ENCODE results near the gene FASN. TPM values are rescaled to one million over a fixed set of nuclear protein-coding genes. Genes with fewer than 3 reads are reported as not detected.
A peak's percentile ranks its signal among the peaks of the same experiment; 100 is the strongest.

The FASN gene
- polyA plus RNA-seq, 1 of the 3 experiments (the other 2 are of a cell fraction): 55.1 TPM

DNA sequence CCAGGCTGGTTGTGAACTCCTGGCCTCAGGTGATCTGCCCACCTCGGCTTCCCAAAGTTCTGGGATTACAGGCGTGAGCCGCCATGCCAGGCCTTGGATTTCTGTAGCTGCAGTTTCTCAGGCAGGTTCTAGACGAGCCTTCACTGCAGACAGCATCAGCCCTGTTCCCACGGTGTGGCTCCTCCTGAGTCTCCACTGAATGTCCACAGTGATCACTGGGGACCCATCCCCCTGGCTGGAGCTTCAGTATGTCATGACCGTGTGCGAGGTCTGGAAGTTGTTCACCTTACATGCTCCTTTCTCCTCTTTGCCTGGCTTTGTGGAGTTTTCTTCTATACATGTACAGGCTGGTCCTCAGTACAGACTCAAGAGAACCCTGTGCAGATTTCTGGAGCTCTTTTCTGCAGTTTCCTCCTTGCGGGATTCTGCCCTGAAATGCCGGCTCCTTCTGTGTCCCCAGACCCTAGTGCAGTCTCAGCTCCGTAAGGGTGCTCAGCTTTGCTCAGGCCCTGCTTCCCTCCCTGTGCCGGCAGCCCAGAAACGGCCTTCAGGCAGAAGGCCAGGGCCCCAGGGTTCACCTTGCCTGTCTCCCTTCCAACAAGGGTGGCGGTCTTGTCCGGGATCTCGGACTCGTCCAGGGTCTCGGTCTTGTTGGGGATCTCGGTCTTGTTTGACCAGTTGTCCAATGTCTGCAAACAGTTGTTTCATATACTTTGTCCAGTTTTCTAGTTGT is 14.3 kb upstream of the FASN start:
- ChIA-PET POLR2A (no interaction called here), CTCF (interaction anchor here (1.3 to 2.0 kb wide), 5 partner anchors 10 to 153 kb away, joined by 3 to 7 read pairs (median 4); partner anchors contain the start of gene DCXR)
- H3K79me2 ChIP-seq (ENCODE audit: insufficient read depth): no peaks in the 10 kb centered on the region
- H3K9me2 ChIP-seq: no peaks in the 10 kb centered on the region
- no peaks in the 10 kb centered on the region for H3K27me3 ChIP-seq (ENCODE audit: insufficient read depth)
- no peak overlapping the region for H2AFZ ChIP-seq (ENCODE audit: low read depth)
- H3K4me2 ChIP-seq: no peak overlapping the region
- DNase-seq: peak; percentile 27
- peaks cover 13 to 17% of the 10 kb centered on the region in 2 experiments for H3K36me3 ChIP-seq (replicated peaks in 1 of 2; ENCODE audit: control insufficient read depth in 1 of 2, insufficient read depth in 2 of 2, low read length in 1 of 2)
- no peak overlapping the region for H3K4me3 ChIP-seq (ENCODE audit: low read depth in 2 of 2, low read length in 1 of 2)
- TF ChIP-seq TAF1 (IDR thresholded peaks at IDR 0.05; ENCODE audit: borderline replicate concordance, low read depth, low read length): no peak
- TF ChIP-seq, protein P1, sequence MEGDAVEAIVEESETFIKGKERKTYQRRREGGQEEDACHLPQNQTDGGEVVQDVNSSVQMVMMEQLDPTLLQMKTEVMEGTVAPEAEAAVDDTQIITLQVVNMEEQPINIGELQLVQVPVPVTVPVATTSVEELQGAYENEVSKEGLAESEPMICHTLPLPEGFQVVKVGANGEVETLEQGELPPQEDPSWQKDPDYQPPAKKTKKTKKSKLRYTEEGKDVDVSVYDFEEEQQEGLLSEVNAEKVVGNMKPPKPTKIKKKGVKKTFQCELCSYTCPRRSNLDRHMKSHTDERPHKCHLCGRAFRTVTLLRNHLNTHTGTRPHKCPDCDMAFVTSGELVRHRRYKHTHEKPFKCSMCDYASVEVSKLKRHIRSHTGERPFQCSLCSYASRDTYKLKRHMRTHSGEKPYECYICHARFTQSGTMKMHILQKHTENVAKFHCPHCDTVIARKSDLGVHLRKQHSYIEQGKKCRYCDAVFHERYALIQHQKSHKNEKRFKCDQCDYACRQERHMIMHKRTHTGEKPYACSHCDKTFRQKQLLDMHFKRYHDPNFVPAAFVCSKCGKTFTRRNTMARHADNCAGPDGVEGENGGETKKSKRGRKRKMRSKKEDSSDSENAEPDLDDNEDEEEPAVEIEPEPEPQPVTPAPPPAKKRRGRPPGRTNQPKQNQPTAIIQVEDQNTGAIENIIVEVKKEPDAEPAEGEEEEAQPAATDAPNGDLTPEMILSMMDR (IDR thresholded peaks at IDR 0.05): no peak
- TF ChIP-seq, protein P2, sequence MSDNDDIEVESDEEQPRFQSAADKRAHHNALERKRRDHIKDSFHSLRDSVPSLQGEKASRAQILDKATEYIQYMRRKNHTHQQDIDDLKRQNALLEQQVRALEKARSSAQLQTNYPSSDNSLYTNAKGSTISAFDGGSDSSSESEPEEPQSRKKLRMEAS (IDR thresholded peaks at IDR 0.05; ENCODE audit: low read depth): no peak
- no peak for TF ChIP-seq GABPA (IDR thresholded peaks at IDR 0.05; ENCODE audit: low read depth)
- no peak for TF ChIP-seq JUND (IDR thresholded peaks at IDR 0.05)
- TF ChIP-seq SIN3A (IDR thresholded peaks at IDR 0.05; ENCODE audit: borderline replicate concordance, low read depth, low read length): no peak
- no peak for TF ChIP-seq POLR2AphosphoS5 (IDR thresholded peaks at IDR 0.05; ENCODE audit: low read depth, low read length)
- no peak for TF ChIP-seq CHD2 (IDR thresholded peaks at IDR 0.05; ENCODE audit: low read length, partially characterized antibody)
- TF ChIP-seq, protein P3, sequence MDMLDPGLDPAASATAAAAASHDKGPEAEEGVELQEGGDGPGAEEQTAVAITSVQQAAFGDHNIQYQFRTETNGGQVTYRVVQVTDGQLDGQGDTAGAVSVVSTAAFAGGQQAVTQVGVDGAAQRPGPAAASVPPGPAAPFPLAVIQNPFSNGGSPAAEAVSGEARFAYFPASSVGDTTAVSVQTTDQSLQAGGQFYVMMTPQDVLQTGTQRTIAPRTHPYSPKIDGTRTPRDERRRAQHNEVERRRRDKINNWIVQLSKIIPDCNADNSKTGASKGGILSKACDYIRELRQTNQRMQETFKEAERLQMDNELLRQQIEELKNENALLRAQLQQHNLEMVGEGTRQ (IDR thresholded peaks at IDR 0.05; ENCODE audit: borderline replicate concordance, low read depth, low read length): no peak
- TF ChIP-seq, protein P4, sequence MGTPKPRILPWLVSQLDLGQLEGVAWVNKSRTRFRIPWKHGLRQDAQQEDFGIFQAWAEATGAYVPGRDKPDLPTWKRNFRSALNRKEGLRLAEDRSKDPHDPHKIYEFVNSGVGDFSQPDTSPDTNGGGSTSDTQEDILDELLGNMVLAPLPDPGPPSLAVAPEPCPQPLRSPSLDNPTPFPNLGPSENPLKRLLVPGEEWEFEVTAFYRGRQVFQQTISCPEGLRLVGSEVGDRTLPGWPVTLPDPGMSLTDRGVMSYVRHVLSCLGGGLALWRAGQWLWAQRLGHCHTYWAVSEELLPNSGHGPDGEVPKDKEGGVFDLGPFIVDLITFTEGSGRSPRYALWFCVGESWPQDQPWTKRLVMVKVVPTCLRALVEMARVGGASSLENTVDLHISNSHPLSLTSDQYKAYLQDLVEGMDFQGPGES (IDR thresholded peaks at IDR 0.05; ENCODE audit: low read depth, low read length): no peak
- TF ChIP-seq NFIC (IDR thresholded peaks at IDR 0.05; ENCODE audit: borderline replicate concordance): no peak
- TF ChIP-seq FOXJ3 (CRISPR knock-in tag; IDR thresholded peaks at IDR 0.05): no peak
- TF ChIP-seq FOSL2 (IDR thresholded peaks at IDR 0.05; ENCODE audit: borderline replicate concordance, low read depth): no peak
- H3K4me1 ChIP-seq (ENCODE audit: control insufficient read depth in 1 of 2, insufficient read depth in 2 of 2, low read depth in 1 of 2, low read length in 1 of 2): peaks cover 0 to 6% of the 10 kb centered on the region in 2 experiments; a peak in 1 of 4 replicates
- peaks cover 7% of the 10 kb centered on the region for H3F3A ChIP-seq (replicated peaks; ENCODE audit: insufficient read depth)
- H4K20me1 ChIP-seq (ENCODE audit: insufficient read depth): no peaks in the 10 kb centered on the region
- 96% methylated on average over 16 of the region's 18 CpGs for WGBS (ENCODE audit: low lambda C conversion rate)
- H3K9me3 ChIP-seq: no peaks in the 10 kb centered on the region
- H3K9ac ChIP-seq: no peak overlapping the region
- no peak overlapping the region for H3K27ac ChIP-seq (ENCODE audit: low read depth in 2 of 2, low read length in 1 of 2)
